SK-N-MC (cell line): Measurements from ENCODE around the gene PLA2G6.

Experiments
- EZH2 ChIP-seq: fragments of 200-600 bp; sonication (generic); IDR thresholded peaks from one replicate; pipeline ENCODE4 v1.6.1; 2017; ENCODE audit warnings: antibody characterized with exemption
- FOXP2 ChIP-seq: optimal IDR thresholded peaks from 2 replicates; pipeline ENCODE3; 2011; ENCODE audit warnings: mild to moderate bottlenecking, moderate library complexity; ENCODE audit not compliant: insufficient read depth; ENCODE audit errors: extremely low read length, control extremely low read depth
- POLR2AphosphoS5 ChIP-seq: IDR thresholded peaks from 2 replicates; pipeline ENCODE4 v1.6.1; 2012; ENCODE audit warnings: mild to moderate bottlenecking, low read depth, low read length, borderline replicate concordance

GRCh38 chr22:38177926-38178604 is 3.6 kb downstream of the PLA2G6 start:
- no peak for TF ChIP-seq POLR2AphosphoS5
- no peak for TF ChIP-seq FOXP2
- TF ChIP-seq EZH2: no peak
